Measurements from ENCODE around the gene MUC22. TPM values are rescaled to one million over a fixed set of nuclear protein-coding genes. Genes with fewer than 3 reads are reported as not detected.
A peak's percentile ranks its signal among the peaks of the same experiment; 100 is the strongest.
"Not testable (repeated sequence)": the region's sequence is repeated elsewhere in the genome, so short reads cannot be mapped to it uniquely, and the experiment has no call there.

The MUC22 gene
- total and polyA plus RNA-seq, 5 donors from 2014 or later = not detected

DNA sequence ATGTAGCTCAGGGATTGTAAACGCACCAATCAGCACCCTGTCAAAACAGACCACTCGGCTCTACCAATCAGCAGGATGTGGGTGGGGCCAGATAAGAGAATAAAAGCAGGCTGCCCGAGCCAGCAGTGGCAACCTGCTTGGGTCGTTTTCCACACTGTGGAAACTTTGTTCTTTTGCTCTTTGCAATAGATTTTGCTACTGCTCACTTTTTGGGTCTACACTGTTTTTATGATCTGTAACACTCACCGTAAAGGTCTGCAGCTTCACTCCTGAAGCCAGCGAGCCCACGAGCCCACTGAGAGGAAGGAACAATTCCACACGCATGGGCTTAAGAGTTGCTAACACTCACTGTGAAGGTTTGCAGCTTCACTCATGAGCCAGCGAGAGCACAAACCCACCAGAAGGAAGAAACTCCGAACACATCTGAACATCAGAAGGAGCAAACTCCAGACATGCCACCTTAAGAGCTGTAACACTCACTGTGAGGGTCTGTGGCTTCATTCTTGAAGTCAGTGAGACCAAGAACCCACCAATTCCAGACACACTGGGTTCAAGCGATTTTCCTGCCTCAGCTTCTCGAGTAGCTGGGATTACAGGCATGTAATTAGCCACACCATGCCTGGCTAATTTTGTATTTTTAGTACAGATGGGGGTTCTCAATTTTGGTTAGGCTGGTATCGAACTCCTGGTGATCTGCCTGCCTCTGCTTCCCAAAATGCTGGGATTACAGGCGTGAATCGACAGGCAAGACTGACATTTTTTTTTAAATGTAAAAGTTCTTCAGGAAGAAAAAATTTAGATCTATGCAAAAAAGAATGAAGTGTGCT is 11.6 kb downstream of the MUC22 start:
- H3K36me3 Mint-ChIP-seq; H3K27ac Mint-ChIP-seq; H3K9me3 ChIP-seq (ENCODE audit: control insufficient read depth in 2 of 2, low read length in 2 of 2); H3K4me1 ChIP-seq (ENCODE audit: control insufficient read depth, insufficient read depth, low read length, poor library complexity, severe bottlenecking); ATAC-seq (ENCODE audit: low read depth in 2 of 2); H3K36me3 ChIP-seq (ENCODE audit: control insufficient read depth, insufficient read depth, low read length); H3K27me3 ChIP-seq (ENCODE audit: control insufficient read depth, insufficient read depth, low read length); H3K27ac ChIP-seq (ENCODE audit: insufficient read depth, low read length, poor library complexity, severe bottlenecking); H3K9me3 Mint-ChIP-seq; H3K4me3 ChIP-seq (ENCODE audit: low read depth, low read length); DNase-seq; H3K4me1 Mint-ChIP-seq; H3K4me3 Mint-ChIP-seq: not testable (repeated sequence)
- H3K27me3 Mint-ChIP-seq = peaks cover 14% of the 10 kb centered on the region

DNA sequence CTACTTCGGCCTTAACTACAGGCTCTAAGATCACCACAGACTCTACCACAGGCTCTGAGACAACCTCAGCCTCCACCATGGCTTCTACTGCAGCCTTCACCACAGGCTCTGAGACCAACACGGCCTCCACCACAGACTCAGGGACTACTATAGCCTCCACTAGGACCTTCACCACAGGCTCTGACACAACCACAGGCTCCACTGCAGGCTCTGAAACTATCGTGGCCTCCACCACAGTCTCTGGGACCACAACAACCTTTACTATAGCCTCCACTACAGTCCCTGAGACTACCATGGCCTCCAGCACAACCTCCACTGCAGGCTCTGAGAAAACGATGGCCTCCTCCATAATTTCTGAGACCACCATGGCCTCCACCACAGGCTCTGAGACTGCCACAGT is 15.3 kb downstream of the MUC22 start:
- Histone ChIP-seq H3K27ac (ENCODE audit: insufficient read depth, low read length, poor library complexity, severe bottlenecking) (no peak overlapping the region), H3K4me1 (ENCODE audit: control insufficient read depth, insufficient read depth, low read length, poor library complexity, severe bottlenecking) (no peaks in the 10 kb centered on the region), H3K4me3 (ENCODE audit: low read depth, low read length) (no peak overlapping the region), H3K9me3 (ENCODE audit: control insufficient read depth in 2 of 2, low read length in 2 of 2) (no peaks in the 10 kb centered on the region), H3K27me3 (ENCODE audit: control insufficient read depth, insufficient read depth, low read length) (peaks cover 3% of the 10 kb centered on the region), H3K36me3 (ENCODE audit: control insufficient read depth, insufficient read depth, low read length) (no peaks in the 10 kb centered on the region)
- H3K9me3 Mint-ChIP-seq = peaks cover 0 to 4% (median 0%) of the 10 kb centered on the region in 7 donors
- no peak for DNase-seq
- H3K4me3 Mint-ChIP-seq = no peak overlapping the region
- no peak overlapping the region for H3K27ac Mint-ChIP-seq
- H3K36me3 Mint-ChIP-seq = no peaks in the 10 kb centered on the region
- no peak for ATAC-seq (ENCODE audit: low read depth in 2 of 2)
- H3K27me3 Mint-ChIP-seq = peaks cover 9% of the 10 kb centered on the region
- no peaks in the 10 kb centered on the region for H3K4me1 Mint-ChIP-seq

DNA sequence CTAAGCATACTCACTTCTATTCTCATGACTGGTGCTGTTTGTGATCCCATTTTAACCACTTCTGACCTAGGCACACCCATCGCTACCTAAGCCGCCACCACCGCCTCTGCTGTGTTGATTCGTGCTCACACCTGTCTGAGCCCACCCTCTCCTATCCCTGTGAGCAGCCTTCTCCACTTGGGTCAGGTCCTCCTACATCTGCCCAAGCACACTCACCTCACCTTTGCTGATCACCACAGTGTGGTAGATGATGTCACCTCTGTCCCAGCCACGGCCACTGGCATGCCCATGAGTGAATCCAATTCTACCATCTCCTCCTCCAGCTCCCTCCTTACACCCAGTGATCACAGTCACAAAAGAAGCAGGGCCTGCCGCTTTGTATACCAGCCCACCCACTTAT is 20.8 kb downstream of the MUC22 start:
- H3K9me3 Mint-ChIP-seq = peaks cover 0 to 3% (median 0%) of the 10 kb centered on the region in 7 donors
- Histone ChIP-seq H3K36me3 (ENCODE audit: control insufficient read depth, insufficient read depth, low read length) (no peaks in the 10 kb centered on the region), H3K9me3 (ENCODE audit: control insufficient read depth in 2 of 2, low read length in 2 of 2) (no peaks in the 10 kb centered on the region), H3K27me3 (ENCODE audit: control insufficient read depth, insufficient read depth, low read length) (no peaks in the 10 kb centered on the region), H3K27ac (ENCODE audit: insufficient read depth, low read length, poor library complexity, severe bottlenecking) (no peak overlapping the region), H3K4me1 (ENCODE audit: control insufficient read depth, insufficient read depth, low read length, poor library complexity, severe bottlenecking) (no peaks in the 10 kb centered on the region), H3K4me3 (ENCODE audit: low read depth, low read length) (no peak overlapping the region)
- H3K27ac Mint-ChIP-seq = no peak overlapping the region
- no peak overlapping the region for H3K4me3 Mint-ChIP-seq
- no peaks in the 10 kb centered on the region for H3K4me1 Mint-ChIP-seq
- DNase-seq (no peak), ATAC-seq (ENCODE audit: low read depth in 2 of 2) (no peak)
- H3K27me3 Mint-ChIP-seq = peaks cover 27% of the 10 kb centered on the region
- H3K36me3 Mint-ChIP-seq = no peaks in the 10 kb centered on the region

DNA sequence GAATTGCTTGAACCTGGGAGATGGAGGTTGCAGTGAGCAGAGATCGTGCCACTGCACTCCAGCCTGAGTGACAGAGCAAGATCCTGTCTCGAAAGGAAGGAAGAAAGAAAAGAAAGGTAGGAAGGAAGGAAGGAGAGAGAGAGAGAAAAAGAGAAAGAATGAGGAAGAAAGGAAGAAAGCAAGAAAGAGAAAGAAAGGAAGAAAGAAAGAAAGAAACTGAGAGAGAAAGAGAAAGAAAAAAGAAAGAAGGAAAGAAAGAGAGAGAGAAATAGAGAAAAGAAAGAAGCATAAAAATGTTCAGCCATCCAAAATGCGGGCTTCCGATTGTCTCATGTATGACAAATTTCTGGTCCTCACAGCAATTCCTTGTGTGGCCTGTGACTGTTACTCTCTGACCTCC is 22.8 kb downstream of the MUC22 start:
- Histone ChIP-seq H3K36me3 (ENCODE audit: control insufficient read depth, insufficient read depth, low read length) (no peaks in the 10 kb centered on the region), H3K4me3 (ENCODE audit: low read depth, low read length) (no peak overlapping the region), H3K27ac (ENCODE audit: insufficient read depth, low read length, poor library complexity, severe bottlenecking) (no peak overlapping the region), H3K4me1 (ENCODE audit: control insufficient read depth, insufficient read depth, low read length, poor library complexity, severe bottlenecking) (no peaks in the 10 kb centered on the region), H3K9me3 (ENCODE audit: control insufficient read depth in 2 of 2, low read length in 2 of 2) (no peaks in the 10 kb centered on the region), H3K27me3 (ENCODE audit: control insufficient read depth, insufficient read depth, low read length) (no peaks in the 10 kb centered on the region)
- peaks cover 0 to 3% (median 0%) of the 10 kb centered on the region in 7 donors for H3K9me3 Mint-ChIP-seq
- H3K36me3 Mint-ChIP-seq = no peaks in the 10 kb centered on the region
- H3K4me3 Mint-ChIP-seq = no peak overlapping the region
- peaks cover 36% of the 10 kb centered on the region for H3K27me3 Mint-ChIP-seq
- peak overlapping the region in 1 of 3 donors; percentile 58 for H3K27ac Mint-ChIP-seq
- DNase-seq (no peak), ATAC-seq (ENCODE audit: low read depth in 2 of 2) (no peak)
- H3K4me1 Mint-ChIP-seq = no peaks in the 10 kb centered on the region

GRCh38 chr6:31035862-31036497 is 25.7 kb downstream of the MUC22 start:
- H3K4me1 Mint-ChIP-seq = no peaks in the 10 kb centered on the region
- H3K27ac Mint-ChIP-seq = no peak overlapping the region
- Histone ChIP-seq H3K4me1 (ENCODE audit: control insufficient read depth, insufficient read depth, low read length, poor library complexity, severe bottlenecking) (no peaks in the 10 kb centered on the region), H3K27me3 (ENCODE audit: control insufficient read depth, insufficient read depth, low read length) (no peaks in the 10 kb centered on the region), H3K4me3 (ENCODE audit: low read depth, low read length) (no peak overlapping the region), H3K36me3 (ENCODE audit: control insufficient read depth, insufficient read depth, low read length) (no peaks in the 10 kb centered on the region), H3K27ac (ENCODE audit: insufficient read depth, low read length, poor library complexity, severe bottlenecking) (no peak overlapping the region), H3K9me3 (ENCODE audit: control insufficient read depth in 2 of 2, low read length in 2 of 2) (no peaks in the 10 kb centered on the region)
- ATAC-seq (ENCODE audit: low read depth in 2 of 2) (no peak), DNase-seq (no peak)
- H3K9me3 Mint-ChIP-seq = peaks cover 0 to 1% (median 0%) of the 10 kb centered on the region in 7 donors
- H3K4me3 Mint-ChIP-seq = no peak overlapping the region
- H3K36me3 Mint-ChIP-seq = no peaks in the 10 kb centered on the region
- peaks cover 55% of the 10 kb centered on the region for H3K27me3 Mint-ChIP-seq

GRCh38 chr6:31037169-31037568 is 26.9 kb downstream of the MUC22 start:
- Histone ChIP-seq H3K4me1 (ENCODE audit: control insufficient read depth, insufficient read depth, low read length, poor library complexity, severe bottlenecking) (no peaks in the 10 kb centered on the region), H3K27ac (ENCODE audit: insufficient read depth, low read length, poor library complexity, severe bottlenecking) (no peak overlapping the region), H3K4me3 (ENCODE audit: low read depth, low read length) (no peak overlapping the region), H3K36me3 (ENCODE audit: control insufficient read depth, insufficient read depth, low read length) (no peaks in the 10 kb centered on the region), H3K9me3 (ENCODE audit: control insufficient read depth in 2 of 2, low read length in 2 of 2) (no peaks in the 10 kb centered on the region), H3K27me3 (ENCODE audit: control insufficient read depth, insufficient read depth, low read length) (no peaks in the 10 kb centered on the region)
- H3K4me3 Mint-ChIP-seq = no peak overlapping the region
- no peaks in the 10 kb centered on the region for H3K4me1 Mint-ChIP-seq
- no peak for ATAC-seq (ENCODE audit: low read depth in 2 of 2)
- DNase-seq = no peak
- no peak overlapping the region for H3K27ac Mint-ChIP-seq
- no peaks in the 10 kb centered on the region for H3K36me3 Mint-ChIP-seq
- H3K9me3 Mint-ChIP-seq = peaks cover 0 to 1% (median 0%) of the 10 kb centered on the region in 7 donors
- peaks cover 56% of the 10 kb centered on the region for H3K27me3 Mint-ChIP-seq

- Histone ChIP-seq H3K27me3 (ENCODE audit: control insufficient read depth, insufficient read depth, low read length) (no peaks in the 10 kb centered on the region), H3K27ac (ENCODE audit: insufficient read depth, low read length, poor library complexity, severe bottlenecking) (no peak overlapping the region), H3K4me1 (ENCODE audit: control insufficient read depth, insufficient read depth, low read length, poor library complexity, severe bottlenecking) (no peaks in the 10 kb centered on the region), H3K4me3 (ENCODE audit: low read depth, low read length) (no peak overlapping the region), H3K36me3 (ENCODE audit: control insufficient read depth, insufficient read depth, low read length) (no peaks in the 10 kb centered on the region), H3K9me3 (ENCODE audit: control insufficient read depth in 2 of 2, low read length in 2 of 2) (no peaks in the 10 kb centered on the region)
- H3K36me3 Mint-ChIP-seq = no peaks in the 10 kb centered on the region
- H3K4me1 Mint-ChIP-seq = peaks cover 0 to under 1% (median 0%) of the 10 kb centered on the region in 4 donors
- H3K27ac Mint-ChIP-seq = no peak overlapping the region
- H3K4me3 Mint-ChIP-seq = no peak overlapping the region
- H3K9me3 Mint-ChIP-seq = peaks cover 0 to 1% (median 0%) of the 10 kb centered on the region in 7 donors
- no peak for DNase-seq
- peaks cover 52% of the 10 kb centered on the region for H3K27me3 Mint-ChIP-seq
- no peak for ATAC-seq (ENCODE audit: low read depth in 2 of 2)
These were observed 27.4 kb downstream of the MUC22 start for GRCh38 chr6:31037682-31038081.

DNA sequence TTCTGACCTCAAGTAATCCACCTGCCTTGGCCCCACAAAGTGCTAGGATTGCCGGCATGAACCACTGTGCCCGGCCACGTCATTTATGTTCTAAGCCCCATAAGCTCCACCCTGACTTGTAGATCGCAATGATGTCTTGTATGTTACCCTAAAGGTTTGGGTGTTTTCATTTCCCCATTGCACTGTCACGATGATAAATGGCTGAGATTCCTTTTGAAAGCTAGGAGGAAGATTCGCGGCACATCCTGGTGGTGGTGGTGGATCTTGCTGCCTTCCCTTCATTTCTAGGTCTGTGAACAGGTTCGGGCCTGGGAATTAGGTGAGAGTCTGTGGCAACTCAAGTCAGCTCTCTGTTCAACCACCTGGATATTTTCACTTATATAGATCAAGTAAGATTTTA is 28.3 kb downstream of the MUC22 start:
- H3K27ac Mint-ChIP-seq = no peak overlapping the region

More for the DNA sequence above, 28.3 kb downstream of the MUC22 start:
- Histone ChIP-seq H3K4me1 (ENCODE audit: control insufficient read depth, insufficient read depth, low read length, poor library complexity, severe bottlenecking) (no peaks in the 10 kb centered on the region), H3K9me3 (ENCODE audit: control insufficient read depth in 2 of 2, low read length in 2 of 2) (no peaks in the 10 kb centered on the region), H3K27me3 (ENCODE audit: control insufficient read depth, insufficient read depth, low read length) (no peaks in the 10 kb centered on the region), H3K4me3 (ENCODE audit: low read depth, low read length) (no peak overlapping the region), H3K27ac (ENCODE audit: insufficient read depth, low read length, poor library complexity, severe bottlenecking) (no peak overlapping the region), H3K36me3 (ENCODE audit: control insufficient read depth, insufficient read depth, low read length) (no peaks in the 10 kb centered on the region)
- DNase-seq (no peak), ATAC-seq (ENCODE audit: low read depth in 2 of 2) (no peak)
- H3K27me3 Mint-ChIP-seq = peaks cover 54% of the 10 kb centered on the region
- H3K36me3 Mint-ChIP-seq = no peaks in the 10 kb centered on the region
- H3K4me3 Mint-ChIP-seq = no peak overlapping the region
- no peaks in the 10 kb centered on the region for H3K9me3 Mint-ChIP-seq
- peaks cover 0 to 6% (median 0%) of the 10 kb centered on the region in 4 donors for H3K4me1 Mint-ChIP-seq
